GM12878 (cell line): ENCODE measurements around the gene ARL15. TPM values are rescaled to one million over a fixed set of nuclear protein-coding genes. Genes with fewer than 3 reads are reported as not detected.

Experiments
- ATAC-seq: fragments of 200-7000 bp; cut with Tn5 transposase; 3 replicates; pipeline ENCODE4 v1.9.1; 2020; ENCODE audit warnings: mild to moderate bottlenecking, moderate library complexity
- BruUV-seq: library from RNA; stranded (reverse); fragments of 400-500 nt; replicated peaks from 2 replicates; lab custom pipeline; 2021; lab: Mats Ljungman, UMichigan
- CTCF ChIA-PET: fragments of 300-600 bp; sonication (Branson Sonifier 250); formaldehyde crosslinking; extraction: SDS; loops from one replicate; lab custom pipeline; 2021; ENCODE audit warnings: inconsistent platforms; lab: Yijun Ruan, JAX
- POLR2A ChIA-PET: fragments of 350-600 bp; formaldehyde crosslinking; extraction: SDS; loops from one replicate; lab custom pipeline; 2021; ENCODE audit warnings: inconsistent platforms; lab: Charles Lee
- RAD21 ChIA-PET: fragments of 300-600 bp; sonication (Branson Sonifier 250); formaldehyde crosslinking; loops from one replicate; lab custom pipeline; 2023; ENCODE audit warnings: antibody characterized with exemption; ENCODE audit not compliant: unreplicated experiment; lab: Charles Lee
- SMC1A ChIA-PET: fragments of 300-600 bp; sonication (Branson Sonifier 250); formaldehyde crosslinking; loops from one replicate; lab custom pipeline; 2023; ENCODE audit not compliant: unreplicated experiment, uncharacterized antibody; lab: Charles Lee
- DNase-seq: peaks from one replicate; pipeline ENCODE4 v3.0.0-alpha.2; 2011; ENCODE audit warnings: low read depth, low spot score
- FAIRE-seq: peaks from 3 replicates; lab custom pipeline; 2011; peaks lifted over from hg19 to GRCh38; lab: Jason Lieb, UNC
- H2AFZ ChIP-seq: 2 replicates; pipeline ENCODE4 v1.6.0; 2011; ENCODE audit warnings: low read depth, low read length, control low read depth; ENCODE audit not compliant: control insufficient read depth
- H3K27ac ChIP-seq: 2 replicates; pipeline ENCODE4 v1.5.1; 2011; ENCODE audit warnings: control low read depth; ENCODE audit not compliant: control insufficient read depth, insufficient read depth
- H3K27me3 ChIP-seq, 2 experiments: replicated peaks in 1 of 2; 2 replicates each; pipeline versions ENCODE4 v1.6.0 to v1.6.1; 2011; ENCODE audit warnings: low read length in 1 of 2; ENCODE audit not compliant: control insufficient read depth in 2 of 2, insufficient read depth in 2 of 2
- H3K36me3 ChIP-seq, 2 experiments: 2 replicates each; pipeline ENCODE4 v1.5.1; 2011; ENCODE audit warnings: low read length in 1 of 2; ENCODE audit not compliant: control insufficient read depth in 2 of 2, insufficient read depth in 2 of 2
- H3K4me1 ChIP-seq: 2 replicates; pipeline ENCODE4 v1.6.1; 2011; ENCODE audit warnings: mild to moderate bottlenecking, low read length, moderate library complexity, mixed read lengths; ENCODE audit not compliant: control insufficient read depth, insufficient read depth
- H3K4me2 ChIP-seq: 2 replicates; pipeline ENCODE4 v1.6.0; 2011; ENCODE audit warnings: control low read depth; ENCODE audit not compliant: control insufficient read depth, insufficient read depth
- H3K4me3 ChIP-seq: fragments of 200-600 bp; sonication (generic); 2 replicates; pipeline ENCODE4 v1.5.1; 2016
- H3K79me2 ChIP-seq: 2 replicates; pipeline ENCODE4 v1.6.0; 2011; ENCODE audit warnings: low read length; ENCODE audit not compliant: control insufficient read depth, insufficient read depth
- H3K9ac ChIP-seq: 2 replicates; pipeline ENCODE4 v1.8.0; 2011; ENCODE audit warnings: low read length, control low read depth, mixed read lengths; ENCODE audit not compliant: control insufficient read depth, insufficient read depth
- H3K9me3 ChIP-seq: replicated peaks from 3 replicates; pipeline ENCODE4 v1.5.1; 2011; ENCODE audit warnings: mild to moderate bottlenecking, low read length; ENCODE audit not compliant: control insufficient read depth, insufficient read depth
- H4K20me1 ChIP-seq: 2 replicates; pipeline ENCODE4 v1.6.0; 2011; ENCODE audit not compliant: control insufficient read depth, insufficient read depth
- ATF2 ChIP-seq: IDR thresholded peaks from 2 replicates; pipeline ENCODE4 v1.6.1; 2012; ENCODE audit warnings: low read length, inconsistent platforms
- BACH1 ChIP-seq: fragments of 450-650 bp; IDR thresholded peaks from 2 replicates; pipeline ENCODE4 v1.6.1; 2017; ENCODE audit warnings: mild to moderate bottlenecking, borderline replicate concordance
- CHD1 ChIP-seq: IDR thresholded peaks from 2 replicates; pipeline ENCODE4 v1.6.1; 2012; ENCODE audit warnings: low read depth, low read length, improper control_type of control experiment
- EED ChIP-seq: sonication (generic); IDR thresholded peaks from 2 replicates; pipeline ENCODE4 v1.6.1; 2016; ENCODE audit warnings: antibody characterized with exemption, low read depth
- ETV6 ChIP-seq, 2 experiments: fragments of 450-650 bp in 1 of 2; IDR thresholded peaks in 1 of 2; conservative IDR thresholded peaks in 1 of 2; 2 replicates each; pipeline ENCODE4 v1.6.1; 2014; ENCODE audit warnings: antibody characterized with exemption in 1 of 2, borderline replicate concordance in 1 of 2, low read depth in 1 of 2, mild to moderate bottlenecking in 1 of 2, moderate library complexity in 1 of 2
- GABPA ChIP-seq: IDR thresholded peaks from 2 replicates; pipeline ENCODE4 v1.6.1; 2014; ENCODE audit warnings: antibody characterized with exemption, low read depth, mild to moderate bottlenecking, inconsistent platforms
- MTA3 ChIP-seq: IDR thresholded peaks from 2 replicates; pipeline ENCODE4 v1.6.1; 2012; ENCODE audit warnings: low read length, inconsistent platforms, borderline replicate concordance
- NRF1 ChIP-seq: conservative IDR thresholded peaks from 2 replicates; pipeline ENCODE4 v1.6.1; 2011; ENCODE audit warnings: mild to moderate bottlenecking, low read depth, low read length, improper control_type of control experiment
- RB1 ChIP-seq: fragments of 450-650 bp; formaldehyde crosslinking; IDR thresholded peaks from 2 replicates; pipeline ENCODE4 v1.6.1; 2017; ENCODE audit warnings: mild to moderate bottlenecking, borderline replicate concordance
- RELA ChIP-seq: fragments of 450-650 bp; IDR thresholded peaks from 2 replicates; pipeline ENCODE4 v1.8.0; 2014; ENCODE audit warnings: borderline replicate concordance; ENCODE audit not compliant: partially characterized antibody
- SRF ChIP-seq, 2 experiments: IDR thresholded peaks; 2 replicates each; pipeline ENCODE4 v1.6.1; 2011; ENCODE audit warnings: low read depth in 2 of 2, low read length in 2 of 2, mild to moderate bottlenecking in 1 of 2, moderate library complexity in 1 of 2
- USF2 ChIP-seq: IDR thresholded peaks from 2 replicates; pipeline ENCODE4 v1.6.1; 2011; ENCODE audit warnings: low read depth, low read length, improper control_type of control experiment, borderline replicate concordance
- ZBTB33 ChIP-seq: fragments of 450-650 bp; IDR thresholded peaks from 2 replicates; pipeline ENCODE4 v1.6.1; 2017; ENCODE audit warnings: mild to moderate bottlenecking
- ZNF207 ChIP-seq: fragments of 450-650 bp; IDR thresholded peaks from 2 replicates; pipeline ENCODE4 v1.6.1; 2014; ENCODE audit warnings: antibody characterized with exemption, mild to moderate bottlenecking, borderline replicate concordance
- WGBS: methylation state at CpG from one replicate; pipeline ENCODE4 v1.1.6; 2016; ENCODE audit warnings: low lambda C conversion rate; ENCODE audit not compliant: insufficient replicate concordance, insufficient coverage; ENCODE audit errors: missing lambda C conversion rate; 5-methylcytosine and 5-hydroxymethylcytosine counted together
- in situ Hi-C: fragments of 300-500 bp; cut with MboI; formaldehyde crosslinking; loops from 9 replicates; pipeline ENCODE4 v1.14.3; 2018; ENCODE audit warnings: mixed read lengths
- intact Hi-C: fragments of 100-400 bp; cut with micrococcal nuclease; formaldehyde crosslinking; loops from one replicate; pipeline ENCODE4 v1.14.2; 2022; ENCODE audit not compliant: unreplicated experiment
- polyA plus RNA-seq, 11 experiments: library from polyadenylated mRNA; depleted of rRNA in 4 of 11; unstranded in 6 of 11; stranded (reverse) in 5 of 11; fragments of >200 nt; fragmentation: Nextera tagmentation in 4 of 11; fragmentation: Illumina TruSeq in 1 of 11; extraction: Ambion mirVana in 4 of 11; extraction: Trizol in 1 of 11; gene quantifications; 1 replicate in 1 of 11; 2 replicates in 10 of 11; pipeline versions ENCODE4 v1.2.1 to v1.2.3, GENCODE V29; 2011 to 2016; ENCODE audit warnings: inconsistent platforms in 2 of 11, missing spikeins in 2 of 11, low read depth in 1 of 11
- total RNA-seq, 4 experiments: library from RNA; depleted of rRNA in 3 of 4; stranded (reverse); fragments of >200 nt in 3 of 4; fragmentation: Illumina TruSeq in 1 of 4; extraction: Trizol in 1 of 4; gene quantifications; 2 replicates each; pipeline versions ENCODE4 v1.2.1 to v1.2.3, GENCODE V29; 2013 to 2021

The ARL15 gene
- total and polyA plus RNA-seq, 10 of the 15 experiments (the other 5 are each of a cell fraction or from before 2014, with no cell fraction given) = 3.6 to 11.0 (median 7.7) TPM

- POLR2A ChIA-PET = no interaction called here
- Histone ChIP-seq H3K4me2 (no peak overlapping the region), H3K9ac (no peak overlapping the region), H3K9me3 (no peaks in the 10 kb centered on the region), H3K27ac (no peak overlapping the region), H3K27me3 (no peaks in the 10 kb centered on the region), H3K36me3 (no peaks in the 10 kb centered on the region), H3K79me2 (no peaks in the 10 kb centered on the region), H4K20me1 (no peaks in the 10 kb centered on the region), H3K4me3 (no peak overlapping the region), H3K4me1 (no peaks in the 10 kb centered on the region), H2AFZ (no peak overlapping the region)
- SMC1A ChIA-PET = no interaction called here
- in situ Hi-C loops (no loop called here), intact Hi-C loops (no loop called here)
- RAD21 ChIA-PET = no interaction called here
- no peak for FAIRE-seq
- CTCF ChIA-PET = no interaction called here
- 0% methylated on average over 1 of the region's 1 CpG for WGBS
- DNase-seq = no peak
- no TSS peak for BruUV-seq
- no peak for TF ChIP-seq MTA3
- no peak for TF ChIP-seq ZNF207
- TF ChIP-seq RELA = no peak
- TF ChIP-seq ETV6 (conservative IDR thresholded peaks at IDR 0.05 in 1 of 2, IDR thresholded peaks at IDR 0.05 in 1 of 2; ENCODE audit: borderline replicate concordance in 1 of 2, low read depth in 1 of 2) = no peak
- no peak for TF ChIP-seq RB1
- no peak for TF ChIP-seq NRF1
- TF ChIP-seq BACH1 = no peak
- TF ChIP-seq SRF (IDR thresholded peaks at IDR 0.05; ENCODE audit: low read depth in 2 of 2, low read length in 2 of 2) = no peak
- TF ChIP-seq GABPA = no peak
- TF ChIP-seq ZBTB33 = no peak
- TF ChIP-seq EED = no peak
- TF ChIP-seq USF2 = no peak
- no peak for TF ChIP-seq CHD1
- no peak for TF ChIP-seq ATF2
- no peak for ATAC-seq
Observed at GRCh38 chr5:53974021-53974420, 336.4 kb downstream of the ARL15 start.
